Testis (tissue), 3 donors: ENCODE results near the gene KCNT2. TPM values are rescaled to one million over a fixed set of nuclear protein-coding genes. Genes with fewer than 3 reads are reported as not detected.
"Not testable (repeated sequence)": the region's sequence is repeated elsewhere in the genome, so short reads cannot be mapped to it uniquely, and the experiment has no call there.

Experiments
- DNase-seq: peaks from one replicate; pipeline ENCODE4 v3.0.0-alpha.2; 2019
- H3K27ac ChIP-seq, 2 donors: fragments of 200-600 bp; sonication (generic); one replicate each; pipeline ENCODE4 v1.5.1; 2019
- H3K27me3 ChIP-seq: fragments of 200-600 bp; sonication (generic); one replicate; pipeline ENCODE4 v1.5.1; 2019
- H3K36me3 ChIP-seq: fragments of 200-600 bp; sonication (generic); one replicate; pipeline ENCODE4 v1.5.1; 2017; ENCODE audit warnings: low read depth; ENCODE audit errors: missing control alignments
- H3K4me1 ChIP-seq: fragments of 200-600 bp; sonication (generic); one replicate; pipeline ENCODE4 v1.5.1; 2019
- H3K4me3 ChIP-seq, 2 donors: fragments of 200-600 bp; sonication (generic); one replicate each; pipeline ENCODE4 v1.5.1; 2017 to 2019
- H3K9me3 ChIP-seq: fragments of 200-600 bp; sonication (generic); one replicate; pipeline ENCODE4 v1.5.1; 2017
- POLR2A ChIP-seq: fragments of 450-650 bp; IDR thresholded peaks from one replicate; pipeline ENCODE4 v1.6.1; 2017; ENCODE audit warnings: antibody characterized with exemption, mild to moderate bottlenecking, moderate library complexity
- whole genome bisulfite sequencing, 2 donors: methylation state at CpG; one replicate each; pipeline ENCODE4 v1.1.5; 2018; 5-methylcytosine and 5-hydroxymethylcytosine counted together
- intact Hi-C: fragments of 100-400 bp; cut with DNase I; formaldehyde crosslinking; loops from one replicate; pipeline ENCODE4 v1.15.1; 2023; ENCODE audit warnings: low total_unique reads
- polyA plus RNA-seq: library from polyadenylated mRNA; stranded (reverse); fragments of 350-450 nt; fragmentation: Illumina TruSeq; extraction: RNeasy Lipid Tissue Mini Kit (QIAGEN cat#74804); gene quantifications from one replicate; pipeline ENCODE4 v1.2.3, GENCODE V29; 2014; ENCODE audit warnings: low read depth, low replicate concordance; ENCODE audit not compliant: insufficient read depth
- total RNA-seq, 2 donors: library from RNA; depleted of rRNA; stranded (reverse); fragments of >200 nt; gene quantifications; one replicate each; pipeline ENCODE4 v1.2.3, GENCODE V29; 2016
- TF ChIP-seq, protein P1 (sequence below), 3 experiments: fragments of 450-650 bp in 2 of 3; fragments of 200-600 bp in 1 of 3; sonication (generic) in 1 of 3; IDR thresholded peaks; one replicate each; pipeline ENCODE4 v1.5.1; 2016 to 2019; ENCODE audit warnings: antibody characterized with exemption in 3 of 3, mild to moderate bottlenecking in 2 of 3, moderate library complexity in 1 of 3

The KCNT2 gene
- total and polyA plus RNA-seq, 3 donors from 2014 or later = 2.7 to 3.9 (median 3.2) TPM

DNA sequence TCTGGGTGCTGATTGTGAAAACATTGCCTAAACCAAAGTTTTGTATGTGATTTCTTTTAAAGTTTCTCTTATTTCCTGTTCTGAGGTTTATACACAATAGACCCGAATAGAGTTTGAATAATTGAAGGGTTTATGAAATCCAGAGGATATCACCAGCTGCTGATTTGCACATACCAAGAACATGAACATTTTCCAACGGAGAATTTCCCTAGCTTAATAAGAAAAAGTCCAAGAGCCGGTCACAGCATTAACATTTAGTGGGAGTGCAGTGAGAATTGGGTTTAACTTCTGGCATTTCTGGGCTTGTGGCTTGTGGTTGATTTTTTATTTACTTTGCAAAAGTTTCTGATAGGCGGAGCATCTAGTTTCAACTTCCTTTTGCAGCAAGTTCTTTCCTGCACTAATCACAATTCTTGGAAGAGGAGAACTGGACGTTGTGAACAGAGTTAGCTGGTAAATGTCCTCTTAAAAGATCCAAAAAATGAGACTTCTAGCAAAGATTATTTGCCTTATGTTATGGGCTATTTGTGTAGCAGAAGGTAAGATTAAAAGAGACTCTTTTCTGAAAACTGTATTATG is 43.5 kb upstream of the KCNT2 start, which contains the start of gene CFH:
TSS of gene CFH (plus strand) at position 407 of the 579 bp plus-strand sequence. CDS start at position 482, 75 bp downstream.
- Histone ChIP-seq H3K27me3 (no peaks in the 10 kb centered on the region), H3K4me1 (no peaks in the 10 kb centered on the region), H3K4me3 (peak within 1 kb of the TSS; percentile 4 to 15), H3K27ac (peak within 1 kb of the TSS; percentile 10 to 50), H3K36me3 (no peaks in the 10 kb centered on the region), H3K9me3 (no peaks in the 10 kb centered on the region)
- 22 to 34% methylated on average over 5 of the region's 5 CpGs for WGBS, 2 donors
- DNase-seq = no peak
- intact Hi-C loops = no loop called here
- TF ChIP-seq, protein P1, sequence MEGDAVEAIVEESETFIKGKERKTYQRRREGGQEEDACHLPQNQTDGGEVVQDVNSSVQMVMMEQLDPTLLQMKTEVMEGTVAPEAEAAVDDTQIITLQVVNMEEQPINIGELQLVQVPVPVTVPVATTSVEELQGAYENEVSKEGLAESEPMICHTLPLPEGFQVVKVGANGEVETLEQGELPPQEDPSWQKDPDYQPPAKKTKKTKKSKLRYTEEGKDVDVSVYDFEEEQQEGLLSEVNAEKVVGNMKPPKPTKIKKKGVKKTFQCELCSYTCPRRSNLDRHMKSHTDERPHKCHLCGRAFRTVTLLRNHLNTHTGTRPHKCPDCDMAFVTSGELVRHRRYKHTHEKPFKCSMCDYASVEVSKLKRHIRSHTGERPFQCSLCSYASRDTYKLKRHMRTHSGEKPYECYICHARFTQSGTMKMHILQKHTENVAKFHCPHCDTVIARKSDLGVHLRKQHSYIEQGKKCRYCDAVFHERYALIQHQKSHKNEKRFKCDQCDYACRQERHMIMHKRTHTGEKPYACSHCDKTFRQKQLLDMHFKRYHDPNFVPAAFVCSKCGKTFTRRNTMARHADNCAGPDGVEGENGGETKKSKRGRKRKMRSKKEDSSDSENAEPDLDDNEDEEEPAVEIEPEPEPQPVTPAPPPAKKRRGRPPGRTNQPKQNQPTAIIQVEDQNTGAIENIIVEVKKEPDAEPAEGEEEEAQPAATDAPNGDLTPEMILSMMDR (IDR thresholded peaks at IDR 0.05) = no peak
- TF ChIP-seq POLR2A = peak; percentile 41

DNA sequence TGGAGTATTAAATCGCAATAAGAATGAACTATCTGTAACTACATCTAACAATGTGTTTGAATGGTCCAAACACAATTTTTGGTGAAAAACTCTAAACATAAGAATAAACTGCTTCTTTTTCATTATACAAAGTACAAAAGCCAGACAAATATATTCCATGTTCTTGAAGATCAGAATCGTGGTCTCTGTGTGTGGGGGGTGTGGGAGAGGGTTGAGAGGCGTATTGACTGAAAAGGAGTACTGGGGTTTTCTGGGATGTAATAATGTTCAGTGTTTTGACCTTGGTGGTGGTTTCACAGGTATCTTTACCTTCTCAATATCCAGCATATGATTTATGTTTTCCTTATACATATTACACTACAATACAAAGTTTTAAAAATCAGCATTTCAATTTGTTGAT is 42.8 kb upstream of the KCNT2 start:
- H3K4me1 ChIP-seq = no peaks in the 10 kb centered on the region
- no peaks in the 10 kb centered on the region for H3K9me3 ChIP-seq
- WGBS, 2 donors = 53 to 57% methylated on average over 3 of the region's 3 CpGs
- no peak overlapping the region for H3K4me3 ChIP-seq
- no peak for DNase-seq
- H3K27ac ChIP-seq = no peak overlapping the region
- TF ChIP-seq, protein P1 (IDR thresholded peaks at IDR 0.05) = no peak
- TF ChIP-seq POLR2A = no peak
- intact Hi-C loops = no loop called here
- no peaks in the 10 kb centered on the region for H3K27me3 ChIP-seq
- no peaks in the 10 kb centered on the region for H3K36me3 ChIP-seq

DNA sequence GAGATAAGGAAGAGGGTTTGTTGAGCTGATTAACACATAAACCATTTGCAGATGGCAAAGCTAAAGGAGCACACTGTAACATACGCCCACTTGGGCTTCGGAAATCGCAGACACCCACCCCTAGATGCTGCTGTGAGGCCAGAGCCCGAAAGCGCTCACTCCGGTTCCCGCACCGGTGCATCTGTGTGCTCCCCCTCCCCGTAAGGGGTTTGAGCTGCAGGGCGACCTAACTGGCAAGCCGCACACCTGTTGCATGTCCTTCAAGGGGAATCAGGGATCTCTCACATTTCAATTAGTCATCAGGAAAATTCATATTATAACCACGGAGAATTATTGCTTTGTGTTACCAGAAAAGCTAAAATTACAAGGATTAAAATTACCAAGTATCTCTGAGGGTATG is 42.2 kb upstream of the KCNT2 start:
- TF ChIP-seq, protein P1 (IDR thresholded peaks at IDR 0.05) = no peak
- TF ChIP-seq POLR2A = no peak
- WGBS, 2 donors = 69 to 71% methylated on average over 11 to 12 of the region's 12 CpGs
- Histone ChIP-seq H3K9me3 (no peaks in the 10 kb centered on the region), H3K4me3 (no peak overlapping the region), H3K27ac (no peak overlapping the region), H3K36me3 (no peaks in the 10 kb centered on the region), H3K4me1 (no peaks in the 10 kb centered on the region), H3K27me3 (no peaks in the 10 kb centered on the region)
- DNase-seq = no peak
- intact Hi-C loops = no loop called here

- no peak overlapping the region for H3K4me3 ChIP-seq
- TF ChIP-seq, protein P1 (IDR thresholded peaks at IDR 0.05) = no peak
- TF ChIP-seq POLR2A = no peak
- no peak overlapping the region for H3K27ac ChIP-seq
- no peaks in the 10 kb centered on the region for H3K9me3 ChIP-seq
- no peaks in the 10 kb centered on the region for H3K36me3 ChIP-seq
- intact Hi-C loops = no loop called here
- no peak for DNase-seq
- H3K4me1 ChIP-seq = no peaks in the 10 kb centered on the region
- 68 to 78% methylated on average over 12 of the region's 12 CpGs for WGBS, 2 donors
- no peaks in the 10 kb centered on the region for H3K27me3 ChIP-seq
Measured at GRCh38 chr1:196649990-196650389, 41.8 kb upstream of the KCNT2 start.

- TF ChIP-seq, protein P1 (IDR thresholded peaks at IDR 0.05) = no peak
- TF ChIP-seq POLR2A = no peak
Measured at GRCh38 chr1:196640976-196641375, 32.7 kb upstream of the KCNT2 start.

GRCh38 chr1:196639291-196639690 is 31.1 kb upstream of the KCNT2 start:
- H3K27ac ChIP-seq, H3K4me3 ChIP-seq, intact Hi-C loops, H3K27me3 ChIP-seq, DNase-seq, H3K4me1 ChIP-seq, H3K9me3 ChIP-seq, H3K36me3 ChIP-seq: not testable (repeated sequence)
- 95 to 97% methylated on average over 5 of the region's 5 CpGs for WGBS, 2 donors

More at GRCh38 chr1:196640976-196641375, 32.7 kb upstream of the KCNT2 start:
- Histone ChIP-seq H3K27ac (no peak overlapping the region), H3K4me3 (no peak overlapping the region), H3K4me1 (no peaks in the 10 kb centered on the region), H3K27me3 (no peaks in the 10 kb centered on the region), H3K9me3 (no peaks in the 10 kb centered on the region), H3K36me3 (no peaks in the 10 kb centered on the region)
- DNase-seq = no peak
- intact Hi-C loops = no loop called here
- WGBS, 2 donors = 89 to 96% methylated on average over 1 of the region's 1 CpG
